ENCODE data around the gene MED20.

MED20 gene

DNA sequence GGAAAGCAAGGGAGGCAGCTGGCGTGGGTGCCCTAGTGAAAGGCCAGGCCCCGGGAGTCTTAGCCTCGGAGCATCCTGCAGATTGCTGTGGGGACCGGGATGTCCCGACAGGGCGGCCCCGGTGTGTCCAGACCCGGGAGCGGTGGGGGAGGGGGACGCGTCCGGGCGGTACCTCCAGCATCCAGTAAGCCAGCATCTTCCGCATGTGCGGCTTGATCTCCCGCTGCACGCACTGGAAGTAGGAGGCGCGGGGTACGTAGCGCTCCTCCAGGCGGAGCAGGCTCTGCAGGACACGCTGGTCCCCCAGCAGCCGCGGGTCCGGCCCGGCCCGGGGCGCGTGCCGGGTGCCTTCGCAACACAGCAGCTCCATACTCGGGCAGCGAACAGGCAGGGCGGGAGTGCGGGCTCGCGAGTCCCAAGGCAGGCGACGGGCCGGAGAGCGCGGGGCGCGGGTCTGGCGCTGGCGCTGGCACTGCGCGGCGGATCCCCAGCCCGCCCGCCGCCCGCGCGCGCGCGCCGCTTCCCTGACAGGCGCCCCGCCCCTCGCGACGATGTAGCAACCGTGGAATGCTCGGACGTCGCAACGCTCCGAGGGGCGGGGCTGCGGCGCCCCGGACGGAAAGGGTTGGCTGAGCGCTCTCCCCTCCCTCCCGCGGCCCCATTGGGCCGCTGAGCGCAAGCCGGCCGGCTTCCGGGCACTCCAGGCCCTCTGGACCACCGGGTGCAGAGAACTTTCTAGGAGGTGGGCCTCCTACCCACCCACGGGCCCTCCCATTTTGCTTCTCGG lies 20.5 kb upstream of the MED20 start, which contains the start of gene CCND3:
CCND3 (minus strand) TSS at position 529 of the 787 bp plus-strand sequence; CDS start at position 370, 159 bp downstream.
- DNase-seq (ENCODE audit: low read depth in 2 of 2) = peak; percentile 70 to 74

DNA sequence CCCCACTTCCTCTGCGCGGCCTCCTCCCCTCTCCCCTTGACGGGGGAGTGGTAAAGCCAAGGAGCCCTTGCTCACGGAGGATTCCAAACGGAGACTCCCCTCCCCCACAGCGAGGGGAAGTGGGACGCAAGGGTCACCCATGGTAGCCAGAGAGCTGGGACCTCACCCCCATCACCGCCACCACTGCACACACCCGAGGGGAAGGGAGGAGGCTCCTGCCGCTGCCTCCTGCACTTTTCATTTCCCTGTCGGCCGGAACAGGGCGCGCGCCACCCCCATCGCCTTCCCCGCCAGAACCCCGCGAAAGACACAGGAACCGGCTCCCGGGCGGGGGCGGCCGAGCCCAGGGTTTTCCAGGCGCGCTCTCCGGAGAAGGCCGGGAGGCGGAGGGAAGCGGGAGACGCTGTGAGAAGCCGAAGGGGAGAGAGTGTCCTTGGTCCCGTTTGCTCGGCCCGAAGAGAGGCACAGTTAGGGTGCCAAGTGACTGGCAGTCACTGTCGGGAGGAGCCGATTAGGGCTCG lies 19.9 kb upstream of the MED20 start:
- DNase-seq (ENCODE audit: low read depth in 2 of 2) = no peak

DNA sequence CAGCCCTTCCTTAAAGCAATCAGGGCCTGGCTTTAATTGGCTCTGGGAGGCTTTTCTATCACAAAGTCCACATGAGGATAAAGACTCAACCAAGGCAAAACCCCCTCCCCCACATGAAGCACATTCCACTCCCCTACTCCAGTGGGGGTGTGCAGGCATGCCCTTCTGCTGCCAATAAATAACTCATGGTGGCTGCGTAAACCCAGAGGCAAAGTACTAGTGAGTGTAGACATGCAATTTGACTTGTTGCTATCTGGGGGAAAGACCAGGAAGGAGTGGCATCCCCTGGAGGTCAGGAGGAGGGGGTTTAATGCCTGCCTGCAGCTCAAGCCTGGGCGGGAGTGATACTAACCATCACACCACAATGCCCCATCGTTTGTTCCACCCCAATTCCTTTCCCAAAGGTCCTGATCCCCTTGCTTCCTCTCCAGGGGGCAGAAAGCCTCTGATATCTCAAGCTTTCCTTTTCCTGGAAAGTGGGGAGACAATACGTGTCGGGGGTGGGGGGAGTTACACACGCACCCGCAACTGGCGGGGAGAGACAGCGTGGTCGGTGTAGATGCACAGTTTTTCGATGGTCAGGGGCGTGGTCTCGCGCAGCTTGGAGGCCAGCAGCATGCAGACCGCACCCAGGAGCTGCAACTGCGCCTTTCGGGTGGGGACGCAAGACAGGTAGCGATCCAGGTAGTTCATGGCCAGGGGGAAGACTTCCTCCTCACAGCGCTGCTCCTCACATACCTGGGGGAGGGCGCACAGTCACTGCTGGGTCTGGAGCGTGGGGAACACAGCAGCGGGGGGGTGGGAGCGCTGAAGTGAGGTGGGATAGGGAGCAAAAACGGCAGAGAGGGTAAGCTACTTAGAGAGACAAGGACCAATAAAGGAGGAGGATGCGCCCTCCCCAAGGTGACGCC lies 19.2 kb upstream of the MED20 start:
- DNase-seq (ENCODE audit: low read depth in 2 of 2) = no peak

- DNase-seq (ENCODE audit: low read depth in 2 of 2) = no peak
Measured at GRCh38 chr6:41939176-41939847, 18.4 kb upstream of the MED20 start.

DNA sequence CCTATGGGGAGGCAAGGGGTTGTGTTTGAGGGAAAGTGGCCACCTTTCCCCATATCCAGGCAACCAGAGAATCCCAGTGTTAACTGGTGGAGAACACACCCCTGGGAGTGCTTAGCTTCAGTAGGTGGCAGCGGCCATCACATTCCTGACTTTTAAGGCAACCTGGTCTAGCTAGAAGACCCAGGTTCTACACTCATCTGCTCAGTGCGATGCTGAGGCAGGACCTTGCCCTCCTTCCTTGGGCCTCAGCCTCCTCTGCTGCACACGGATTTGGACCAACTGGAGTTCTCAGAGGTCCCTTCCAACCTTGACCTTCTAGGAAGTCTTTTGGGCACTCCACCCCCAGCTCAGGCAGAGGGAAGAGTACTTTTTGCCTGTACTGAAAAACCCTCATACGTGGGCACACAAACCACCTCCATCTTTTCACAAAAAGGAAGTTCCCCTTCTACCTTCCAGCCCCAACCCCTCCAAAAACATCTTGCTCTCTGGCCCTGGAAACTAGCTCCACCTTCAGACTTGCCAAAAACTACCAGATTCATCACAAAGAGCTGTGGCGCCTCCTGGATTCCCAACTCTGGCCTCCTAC lies 17.7 kb upstream of the MED20 start:
- DNase-seq (ENCODE audit: low read depth in 2 of 2) = no peak

- no peak for DNase-seq (ENCODE audit: low read depth in 2 of 2)
Measured at GRCh38 chr6:41937861-41938574, 17.1 kb upstream of the MED20 start.

- DNase-seq (ENCODE audit: low read depth in 2 of 2) = no peak
Measured at GRCh38 chr6:41937472-41937860, 16.5 kb upstream of the MED20 start.

DNA sequence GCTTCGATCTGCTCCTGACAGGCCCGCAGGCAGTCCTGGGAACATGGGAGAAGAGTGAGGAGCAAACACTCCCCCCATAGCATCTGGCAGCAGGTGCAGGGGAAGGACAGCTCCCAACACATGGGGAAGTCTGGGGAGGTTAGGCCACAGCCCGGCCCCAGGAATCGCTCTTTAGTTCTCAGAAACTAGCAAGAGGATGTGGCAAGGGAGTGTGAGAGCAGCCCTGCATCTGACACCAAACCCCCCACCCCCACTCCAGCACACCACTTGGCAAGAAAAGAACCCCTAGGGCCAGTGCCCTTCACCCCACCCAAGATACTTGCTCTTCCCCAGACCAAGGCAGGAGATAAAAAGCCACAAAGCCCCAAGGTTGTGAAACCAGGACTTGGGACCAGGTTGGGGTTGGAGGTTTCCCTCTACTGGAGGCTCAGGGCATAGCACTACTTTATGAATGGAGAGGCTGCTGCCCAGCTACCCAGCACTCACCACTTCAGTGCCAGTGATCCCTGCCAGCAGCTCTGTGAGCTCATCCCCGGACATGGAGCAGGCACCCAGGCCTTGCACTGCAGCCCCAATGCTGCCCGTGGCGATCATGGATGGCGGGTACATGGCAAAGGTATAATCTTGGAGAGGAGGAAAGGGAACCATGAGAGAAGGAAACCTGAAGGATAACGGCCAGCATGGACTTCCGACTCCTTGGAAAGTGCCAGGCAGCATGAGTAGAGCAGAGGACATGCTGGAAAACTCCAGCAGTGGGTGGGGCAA lies 15.3 kb upstream of the MED20 start:
- DNase-seq (ENCODE audit: low read depth in 2 of 2) = peak; percentile 45 to 63

- DNase-seq (ENCODE audit: low read depth in 2 of 2) = no peak
Measured at GRCh38 chr6:41935685-41936072, 14.7 kb upstream of the MED20 start.

- DNase-seq (ENCODE audit: low read depth in 2 of 2) = no peak
Measured at GRCh38 chr6:41935193-41935574, 14.2 kb upstream of the MED20 start.

GRCh38 chr6:41934278-41935192 lies 13.6 kb upstream of the MED20 start:
- DNase-seq (ENCODE audit: low read depth in 2 of 2) = no peak

GRCh38 chr6:41932378-41932777 lies 11.4 kb upstream of the MED20 start:
- DNase-seq (ENCODE audit: low read depth in 2 of 2) = no peak

DNA sequence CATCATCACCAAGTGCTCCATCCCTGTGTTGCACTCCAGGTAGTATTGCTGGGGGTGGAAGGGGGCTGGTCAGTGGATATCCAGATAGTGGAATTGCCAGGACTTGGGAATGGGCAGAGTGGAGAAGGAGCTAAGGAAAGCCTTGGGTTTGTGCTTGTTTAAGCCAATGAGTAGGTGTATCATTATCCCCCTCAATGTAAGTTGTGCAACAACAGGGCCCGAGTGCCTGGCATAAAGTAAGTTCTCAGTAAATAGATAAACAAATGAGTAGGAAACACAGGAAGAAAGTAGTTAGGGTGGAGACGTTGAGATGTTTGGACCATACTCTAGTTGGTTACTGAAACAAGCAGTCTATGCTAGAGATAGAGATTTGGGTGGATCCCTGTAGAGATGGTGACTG lies 10.9 kb upstream of the MED20 start:
- no peak for DNase-seq (ENCODE audit: low read depth in 2 of 2)

DNA sequence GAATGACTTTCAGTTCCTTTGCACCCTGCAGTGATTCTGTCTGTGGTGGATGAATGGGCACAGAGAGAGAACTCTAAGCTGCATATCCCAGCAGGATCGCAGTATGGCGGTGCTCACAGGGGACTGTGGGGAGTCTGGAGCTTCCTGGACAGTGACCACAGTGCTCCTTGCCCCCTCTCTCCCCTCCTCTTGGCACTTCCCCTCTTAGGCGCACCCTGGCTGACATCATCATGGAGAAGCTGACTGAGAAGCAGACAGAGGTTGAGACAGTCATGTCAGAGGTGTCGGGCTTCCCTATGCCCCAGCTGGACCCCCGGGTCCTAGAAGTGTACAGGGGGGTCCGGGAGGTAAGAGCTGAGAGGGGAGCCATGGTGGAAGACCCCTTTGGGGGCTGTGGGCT lies 9.0 kb upstream of the MED20 start:
- DNase-seq (ENCODE audit: low read depth in 2 of 2) = no peak

GRCh38 chr6:41927253-41927652 lies 6.3 kb upstream of the MED20 start:
- DNase-seq (ENCODE audit: low read depth in 2 of 2) = no peak

DNA sequence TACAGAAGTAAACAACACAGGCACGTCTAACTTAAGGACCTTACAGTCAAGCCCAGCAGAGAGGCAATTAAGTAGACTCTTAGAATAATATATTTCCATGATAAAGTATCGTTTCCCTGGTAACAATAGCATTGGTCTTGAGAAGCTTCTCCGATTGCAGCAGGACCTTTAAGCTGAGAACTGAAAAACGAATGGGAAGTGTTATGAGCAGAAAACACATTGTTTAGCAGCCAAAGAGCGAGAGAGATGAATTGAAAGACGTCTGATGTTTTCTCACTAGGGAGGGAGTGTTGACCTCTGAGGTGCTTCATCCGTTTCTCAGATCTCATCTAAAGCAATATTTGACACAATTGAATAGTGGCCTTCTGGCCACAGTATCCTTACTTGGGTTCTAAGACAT lies 1.2 kb upstream of the MED20 start:
- no peak for DNase-seq (ENCODE audit: low read depth in 2 of 2)

GRCh38 chr6:41921712-41921998 lies 716 bp upstream of the MED20 start:
- no peak for DNase-seq (ENCODE audit: low read depth in 2 of 2)

GRCh38 chr6:41917528-41917927 lies 3.4 kb downstream of the MED20 start:
- no peak for DNase-seq (ENCODE audit: low read depth in 2 of 2)

DNA sequence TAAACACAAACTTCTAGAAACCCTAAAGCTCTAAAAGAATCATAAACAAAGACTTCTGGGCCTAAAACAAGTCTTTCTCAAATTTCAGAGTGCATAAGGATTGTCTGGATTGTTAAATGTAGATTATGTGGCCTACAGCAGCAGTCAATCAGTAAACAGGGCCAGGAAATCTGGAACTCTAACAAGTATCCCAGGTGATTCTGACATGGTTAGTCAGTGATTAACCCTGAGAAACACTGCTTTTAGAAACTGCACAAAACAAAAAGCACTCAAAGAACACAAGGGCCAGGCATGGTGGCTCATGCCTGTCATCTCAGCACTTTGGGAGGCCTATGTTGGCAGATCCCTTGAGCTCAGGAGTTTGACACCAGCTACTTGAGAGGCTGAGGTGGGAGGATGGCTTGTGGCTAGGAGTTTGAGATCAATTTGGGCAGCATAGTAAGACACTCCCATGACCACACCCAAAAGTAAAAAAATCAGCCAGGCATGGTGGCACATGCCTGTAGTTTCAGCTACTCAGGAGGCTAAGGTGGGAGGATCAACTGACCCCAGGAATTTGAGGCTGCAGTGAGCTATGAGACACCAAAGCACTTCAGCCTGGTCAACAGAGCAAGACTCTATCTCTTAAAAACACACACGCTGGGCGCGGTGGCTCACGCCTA lies 5.9 kb downstream of the MED20 start:
- no peak for DNase-seq (ENCODE audit: low read depth in 2 of 2)
